Mesenteric fat pad (tissue), 1 donor: Measurements from ENCODE around the gene CDKAL1. TPM values are rescaled to one million over a fixed set of nuclear protein-coding genes. Genes with fewer than 3 reads are reported as not detected.

Experiments used
- DNase-seq: peaks from one replicate; pipeline ENCODE4 v3.0.0-alpha.2; 2020; ENCODE audit warnings: low spot score
- total RNA-seq: library from RNA; stranded (reverse); fragmentation: NEBNext Ultra II Directional; extraction: Animal tissue kit (Norgen Biotek cat#: 25700); gene quantifications from one replicate; pipeline ENCODE4 v1.2.1, GENCODE V29; 2021
- donor health status: DM: yes; HTN: yes; CAD: no.

CDKAL1 gene
- total RNA-seq, 1 donor from 2014 or later: 13.2 TPM

GRCh38 chr6:21198032-21198640, 663.9 kb downstream of the CDKAL1 start:
- DNase-seq: no peak

GRCh38 chr6:21199262-21199661, 665.0 kb downstream of the CDKAL1 start:
- no peak for DNase-seq

- DNase-seq: no peak
Measured at GRCh38 chr6:21200134-21200870, 666.0 kb downstream of the CDKAL1 start.

- no peak for DNase-seq
Measured at GRCh38 chr6:21201187-21201586, 666.9 kb downstream of the CDKAL1 start.

GRCh38 chr6:21201637-21202350, 667.5 kb downstream of the CDKAL1 start:
- DNase-seq: no peak

GRCh38 chr6:21202521-21202920, 668.3 kb downstream of the CDKAL1 start:
- no peak for DNase-seq

GRCh38 chr6:21204951-21205350, 670.7 kb downstream of the CDKAL1 start:
- no peak for DNase-seq

- DNase-seq: no peak
Measured at GRCh38 chr6:21208081-21208795, 674.0 kb downstream of the CDKAL1 start.

- DNase-seq: no peak
Measured at GRCh38 chr6:21208796-21209186, 674.5 kb downstream of the CDKAL1 start.

GRCh38 chr6:21213492-21213891, 679.2 kb downstream of the CDKAL1 start:
- no peak for DNase-seq

- DNase-seq: no peak
Measured at GRCh38 chr6:21214738-21215448, 680.6 kb downstream of the CDKAL1 start.

- DNase-seq: no peak
Measured at GRCh38 chr6:21219241-21219640, 685.0 kb downstream of the CDKAL1 start.

GRCh38 chr6:21219856-21220255, 685.6 kb downstream of the CDKAL1 start:
- no peak for DNase-seq

- no peak for DNase-seq
Measured at GRCh38 chr6:21220271-21220987, 686.2 kb downstream of the CDKAL1 start.

- DNase-seq: no peak
Measured at GRCh38 chr6:21222656-21223055, 688.4 kb downstream of the CDKAL1 start.

GRCh38 chr6:21225912-21226311, 691.7 kb downstream of the CDKAL1 start:
- DNase-seq: no peak

GRCh38 chr6:21227486-21227885, 693.2 kb downstream of the CDKAL1 start:
- no peak for DNase-seq

GRCh38 chr6:21228411-21228810, 694.2 kb downstream of the CDKAL1 start:
- DNase-seq: no peak

- no peak for DNase-seq
Measured at GRCh38 chr6:21228876-21229460, 694.7 kb downstream of the CDKAL1 start.

- DNase-seq: no peak
Measured at GRCh38 chr6:21230536-21230935, 696.3 kb downstream of the CDKAL1 start.
